ENCODE data around the gene DOK6. TPM values are rescaled to one million over a fixed set of nuclear protein-coding genes. Genes with fewer than 3 reads are reported as not detected.

The DOK6 gene
- total RNA-seq, 4 donors from 2014 or later, result 0.20 to 0.37 (median 0.30) TPM

- Histone ChIP-seq H3K4me3 (no peak overlapping the region), H3K27ac (no peak overlapping the region), H3K36me3 (no peaks in the 10 kb centered on the region), H3K27me3 (no peaks in the 10 kb centered on the region), H3K9me3 (no peaks in the 10 kb centered on the region), H3K4me1 (no peaks in the 10 kb centered on the region)
- no peak for DNase-seq
- in situ Hi-C loops (cut with MboI; ENCODE audit: low pct_ligation_motif_present in 1 of 4, low pct_unique_long_range_greater_than_20kb in 1 of 4, low sequenced_read_pairs in 3 of 4), result no loop called here
- TF ChIP-seq POLR2AphosphoS5 (IDR thresholded peaks at IDR 0.05) (no peak), POLR2A (IDR thresholded peaks at IDR 0.05) (no peak)
- intact Hi-C loops (cut with DNase I; ENCODE audit: low total_unique reads), result no loop called here
- WGBS, 2 donors (ENCODE audit: low coverage in 1 of 2), result 33 to 90% methylated on average over 1 to 3 of the region's 3 CpGs
Observed at GRCh38 chr18:69754108-69754507, 353.4 kb downstream of the DOK6 start.

- Histone ChIP-seq H3K9me3 (no peaks in the 10 kb centered on the region), H3K4me1 (no peaks in the 10 kb centered on the region), H3K27ac (no peak overlapping the region), H3K27me3 (no peaks in the 10 kb centered on the region), H3K4me3 (no peak overlapping the region), H3K36me3 (no peaks in the 10 kb centered on the region)
- no peak for DNase-seq
- intact Hi-C loops (cut with DNase I; ENCODE audit: low total_unique reads) (no loop called here), in situ Hi-C loops (cut with MboI; ENCODE audit: low pct_ligation_motif_present in 1 of 4, low pct_unique_long_range_greater_than_20kb in 1 of 4, low sequenced_read_pairs in 3 of 4) (no loop called here)
- TF ChIP-seq EP300 (IDR thresholded peaks at IDR 0.05; ENCODE audit: low read depth), result no peak
- TF ChIP-seq POLR2A (IDR thresholded peaks at IDR 0.05), result no peak
- no peak for TF ChIP-seq POLR2AphosphoS5 (IDR thresholded peaks at IDR 0.05)
- TF ChIP-seq CTCF (IDR thresholded peaks at IDR 0.05), result no peak
- WGBS, 2 donors (ENCODE audit: low coverage in 1 of 2), result 80 to 85% methylated on average over 2 of the region's 2 CpGs
Observed at GRCh38 chr18:69755041-69755440, 354.4 kb downstream of the DOK6 start.

- H3K9me3 ChIP-seq, result no peaks in the 10 kb centered on the region
- DNase-seq, result no peak
- H3K4me1 ChIP-seq, result no peaks in the 10 kb centered on the region
- intact Hi-C loops (cut with DNase I; ENCODE audit: low total_unique reads), result no loop called here
- H3K4me3 ChIP-seq, result no peak overlapping the region
- 79 to 100% methylated on average over 1 to 6 of the region's 6 CpGs for WGBS, 2 donors (ENCODE audit: low coverage in 1 of 2)
- TF ChIP-seq POLR2A (IDR thresholded peaks at IDR 0.05) (no peak), CTCF (IDR thresholded peaks at IDR 0.05) (no peak), POLR2AphosphoS5 (IDR thresholded peaks at IDR 0.05) (no peak), EP300 (IDR thresholded peaks at IDR 0.05; ENCODE audit: low read depth) (no peak)
- in situ Hi-C loops (cut with MboI; ENCODE audit: low pct_ligation_motif_present in 1 of 4, low pct_unique_long_range_greater_than_20kb in 1 of 4, low sequenced_read_pairs in 3 of 4), result no loop called here
- no peak overlapping the region for H3K27ac ChIP-seq
- no peaks in the 10 kb centered on the region for H3K36me3 ChIP-seq
- H3K27me3 ChIP-seq, result no peaks in the 10 kb centered on the region
Observed at GRCh38 chr18:69755856-69756496, 355.3 kb downstream of the DOK6 start.

- DNase-seq, result no peak
- H3K27me3 ChIP-seq, result no peaks in the 10 kb centered on the region
- H3K4me3 ChIP-seq, result no peak overlapping the region
- no peaks in the 10 kb centered on the region for H3K36me3 ChIP-seq
- no peak overlapping the region for H3K27ac ChIP-seq
- no peaks in the 10 kb centered on the region for H3K4me1 ChIP-seq
- intact Hi-C loops (cut with DNase I; ENCODE audit: low total_unique reads), result no loop called here
- TF ChIP-seq POLR2A (IDR thresholded peaks at IDR 0.05) (no peak), POLR2AphosphoS5 (IDR thresholded peaks at IDR 0.05) (no peak), EP300 (IDR thresholded peaks at IDR 0.05; ENCODE audit: low read depth) (no peak), CTCF (IDR thresholded peaks at IDR 0.05) (no peak)
- in situ Hi-C loops (cut with MboI; ENCODE audit: low pct_ligation_motif_present in 1 of 4, low pct_unique_long_range_greater_than_20kb in 1 of 4, low sequenced_read_pairs in 3 of 4), result no loop called here
- 74 to 77% methylated on average over 6 of the region's 6 CpGs for WGBS, 2 donors (ENCODE audit: low coverage in 1 of 2)
- H3K9me3 ChIP-seq, result no peaks in the 10 kb centered on the region
Observed at GRCh38 chr18:69757733-69758132, 357.0 kb downstream of the DOK6 start.

GRCh38 chr18:69758458-69758857 is 357.8 kb downstream of the DOK6 start:
- intact Hi-C loops (cut with DNase I; ENCODE audit: low total_unique reads), result no loop called here
- Histone ChIP-seq H3K27ac (no peak overlapping the region), H3K4me3 (no peak overlapping the region), H3K27me3 (no peaks in the 10 kb centered on the region), H3K4me1 (no peaks in the 10 kb centered on the region), H3K9me3 (no peaks in the 10 kb centered on the region), H3K36me3 (no peaks in the 10 kb centered on the region)
- TF ChIP-seq POLR2A (IDR thresholded peaks at IDR 0.05) (no peak), EP300 (IDR thresholded peaks at IDR 0.05; ENCODE audit: low read depth) (no peak), POLR2AphosphoS5 (IDR thresholded peaks at IDR 0.05) (no peak), CTCF (IDR thresholded peaks at IDR 0.05) (no peak)
- in situ Hi-C loops (cut with MboI; ENCODE audit: low pct_ligation_motif_present in 1 of 4, low pct_unique_long_range_greater_than_20kb in 1 of 4, low sequenced_read_pairs in 3 of 4), result no loop called here
- no peak for DNase-seq

Measured in transverse colon (tissue), 4 donors.